H9 (cell line): ENCODE results near the gene OST4. TPM values are rescaled to one million over a fixed set of nuclear protein-coding genes. Genes with fewer than 3 reads are reported as not detected.

Experiments
- DNase-seq: peaks from one replicate; pipeline ENCODE4 v3.0.0-alpha.2; 2017
- H2AFZ ChIP-seq: one replicate; pipeline ENCODE4 v1.6.1; 2013; ENCODE audit warnings: mild to moderate bottlenecking, low read length, control low read depth, moderate library complexity
- H2AK5ac ChIP-seq: 2 replicates; pipeline ENCODE4 v1.6.1; 2013; ENCODE audit warnings: low read length, control low read depth, mixed read lengths; ENCODE audit not compliant: insufficient read length
- H2BK120ac ChIP-seq: one replicate; pipeline ENCODE4 v1.6.1; 2013; ENCODE audit warnings: low read depth, mild to moderate bottlenecking, low read length, control low read depth, inconsistent platforms; ENCODE audit not compliant: poor library complexity, severe bottlenecking
- H2BK12ac ChIP-seq: 2 replicates; pipeline ENCODE4 v1.6.1; 2013; ENCODE audit warnings: low read length, control low read depth, mixed read lengths, low read depth; ENCODE audit not compliant: insufficient read length
- H2BK15ac ChIP-seq: 2 replicates; pipeline ENCODE4 v1.6.1; 2013; ENCODE audit warnings: low read depth, low read length, control low read depth
- H2BK20ac ChIP-seq: one replicate; pipeline ENCODE4 v1.6.1; 2013; ENCODE audit warnings: low read depth, mild to moderate bottlenecking, low read length, control low read depth, inconsistent platforms; ENCODE audit not compliant: poor library complexity, severe bottlenecking
- H2BK5ac ChIP-seq: 2 replicates; pipeline ENCODE4 v1.6.1; 2013; ENCODE audit warnings: low read length, control low read depth, mixed read lengths; ENCODE audit not compliant: insufficient read length
- H3K14ac ChIP-seq: 2 replicates; pipeline ENCODE4 v1.6.1; 2013; ENCODE audit warnings: low read length, control low read depth; ENCODE audit not compliant: insufficient read depth
- H3K18ac ChIP-seq: 2 replicates; pipeline ENCODE4 v1.6.1; 2013; ENCODE audit warnings: low read depth, mild to moderate bottlenecking, mixed read lengths, low read length, control low read depth; ENCODE audit not compliant: insufficient read length
- H3K23ac ChIP-seq: 2 replicates; pipeline ENCODE4 v1.6.1; 2013; ENCODE audit warnings: low read length, control low read depth, mixed read lengths, low read depth; ENCODE audit not compliant: insufficient read length
- H3K23me2 ChIP-seq: 2 replicates; pipeline ENCODE4 v1.6.1; 2013; ENCODE audit warnings: low read depth, mild to moderate bottlenecking, mixed read lengths, low read length, control low read depth; ENCODE audit not compliant: insufficient read length, poor library complexity, severe bottlenecking
- H3K27ac ChIP-seq: 2 replicates; pipeline ENCODE4 v1.5.1; 2013; ENCODE audit warnings: low read length, control low read depth, mixed read lengths, low read depth; ENCODE audit not compliant: insufficient read length
- H3K27me3 ChIP-seq: 2 replicates; pipeline ENCODE4 v1.6.1; 2013; ENCODE audit warnings: low read length, control low read depth, inconsistent platforms; ENCODE audit not compliant: insufficient read depth
- H3K4ac ChIP-seq: 2 replicates; pipeline ENCODE4 v1.6.1; 2013; ENCODE audit warnings: low read depth, mild to moderate bottlenecking, control low read depth, inconsistent platforms, low read length, moderate library complexity
- H3K4me1 ChIP-seq: 2 replicates; pipeline ENCODE4 v1.6.1; 2013; ENCODE audit warnings: low read length, control low read depth, inconsistent platforms; ENCODE audit not compliant: insufficient read depth
- H3K4me2 ChIP-seq: 2 replicates; pipeline ENCODE4 v1.6.1; 2013; ENCODE audit warnings: low read length, control low read depth, mixed read lengths; ENCODE audit not compliant: insufficient read length, insufficient read depth
- H3K56ac ChIP-seq: 2 replicates; pipeline ENCODE4 v1.6.1; 2013; ENCODE audit warnings: low read depth, mild to moderate bottlenecking, mixed read lengths, low read length, control low read depth; ENCODE audit not compliant: insufficient read length
- H3K79me1 ChIP-seq: 2 replicates; pipeline ENCODE4 v1.6.1; 2013; ENCODE audit warnings: low read depth, mild to moderate bottlenecking, moderate library complexity, low read length, control low read depth, inconsistent platforms; ENCODE audit not compliant: insufficient read depth, poor library complexity, severe bottlenecking
- H3K79me2 ChIP-seq: 2 replicates; pipeline ENCODE4 v1.6.1; 2013; ENCODE audit warnings: low read length, control low read depth, inconsistent platforms; ENCODE audit not compliant: insufficient read depth
- H3K9ac ChIP-seq: 2 replicates; pipeline ENCODE4 v1.6.1; 2013; ENCODE audit warnings: low read length, control low read depth, mixed read lengths; ENCODE audit not compliant: insufficient read length; ENCODE audit errors: extremely low read depth
- H3K9me3 ChIP-seq: one replicate; pipeline ENCODE4 v1.6.1; 2013; ENCODE audit warnings: low read depth, low read length, inconsistent platforms; ENCODE audit not compliant: control insufficient read depth
- H3T11ph ChIP-seq: one replicate; pipeline ENCODE4 v1.6.1; 2013; ENCODE audit warnings: mild to moderate bottlenecking, low read length, control low read depth, inconsistent platforms
- H4K20me1 ChIP-seq: one replicate; pipeline ENCODE4 v1.6.1; 2013; ENCODE audit not compliant: control insufficient read depth, insufficient read length, insufficient read depth
- H4K5ac ChIP-seq: 2 replicates; pipeline ENCODE4 v1.6.1; 2013; ENCODE audit warnings: low read depth, mild to moderate bottlenecking, mixed read lengths, low read length, control low read depth; ENCODE audit not compliant: insufficient read length
- H4K8ac ChIP-seq: replicated peaks from 2 replicates; pipeline ENCODE4 v1.6.1; 2013; ENCODE audit warnings: low read length, control low read depth, mixed read lengths, low read depth; ENCODE audit not compliant: insufficient read length
- H4K91ac ChIP-seq: 2 replicates; pipeline ENCODE4 v1.6.1; 2013; ENCODE audit warnings: low read depth, mild to moderate bottlenecking, moderate library complexity, mixed read lengths, low read length, control low read depth; ENCODE audit not compliant: insufficient read length
- H3K27ac Mint-ChIP-seq, 3 experiments: 2 replicates in 2 of 3; 3 replicates in 1 of 3; pipeline ENCODE4 v1.8.0; 2020 to 2021; ENCODE audit warnings: mixed read lengths in 3 of 3, mild to moderate bottlenecking in 1 of 3, moderate library complexity in 1 of 3
- H3K27me3 Mint-ChIP-seq: 2 replicates; pipeline ENCODE4 v1.8.0; 2021; ENCODE audit warnings: low read depth, mild to moderate bottlenecking, moderate library complexity, mixed read lengths
- H3K36me3 Mint-ChIP-seq, 3 experiments: 2 replicates in 2 of 3; 3 replicates in 1 of 3; pipeline ENCODE4 v1.8.0; 2020 to 2021; ENCODE audit warnings: low read depth in 3 of 3, mixed read lengths in 3 of 3; ENCODE audit not compliant: insufficient read depth in 1 of 3
- H3K4me1 Mint-ChIP-seq, 2 experiments: 2 replicates each; pipeline ENCODE4 v1.8.0; 2020; ENCODE audit warnings: mixed read lengths in 2 of 2
- H3K4me3 Mint-ChIP-seq, 2 experiments: 2 replicates in 1 of 2; 3 replicates in 1 of 2; pipeline ENCODE4 v1.8.0; 2020 to 2021; ENCODE audit warnings: mild to moderate bottlenecking in 2 of 2, mixed read lengths in 2 of 2, moderate library complexity in 1 of 2
- H3K9me3 Mint-ChIP-seq, 2 experiments: 2 replicates in 1 of 2; 3 replicates in 1 of 2; pipeline ENCODE4 v1.8.0; 2020; ENCODE audit warnings: mild to moderate bottlenecking in 2 of 2, mixed read lengths in 2 of 2, moderate library complexity in 1 of 2
- CTCF ChIP-seq: fragments of 200-600 bp; sonication (generic); conservative IDR thresholded peaks from 3 replicates; pipeline ENCODE4 v1.8.0; 2021; ENCODE audit warnings: antibody characterized with exemption, mild to moderate bottlenecking
- WGBS: extraction: QIAGEN DNeasy Blood & Tissue Kit; methylation state at CpG from one replicate; pipeline ENCODE4 v1.1.7; 2013; ENCODE audit warnings: missing lambda C conversion rate, low lambda C conversion rate, mixed read lengths; ENCODE audit not compliant: insufficient read length; ENCODE audit errors: extremely low coverage; 5-methylcytosine and 5-hydroxymethylcytosine counted together
- total RNA-seq: library from RNA; stranded (reverse); gene quantifications from 2 replicates; pipeline ENCODE4 v1.2.1, GENCODE V29; 2021

The OST4 gene
- total RNA-seq, 1 experiment from 2014 or later: 215 TPM

GRCh38 chr2:27085673-27086089 lies 14.2 kb upstream of the OST4 start:
- H2AK5ac ChIP-seq: no peak overlapping the region
- peak overlapping the region; percentile 35 for H3K4me2 ChIP-seq
- H3K36me3 Mint-ChIP-seq: no peaks in the 10 kb centered on the region; a peak in 1 of 7 replicates
- H3K9ac ChIP-seq: peak overlapping the region; percentile 0
- H2BK12ac ChIP-seq: no peak overlapping the region
- no peaks in the 10 kb centered on the region for H3K9me3 ChIP-seq
- H2BK120ac ChIP-seq: no peak overlapping the region
- no peak overlapping the region for H4K5ac ChIP-seq
- no peak overlapping the region for H3T11ph ChIP-seq
- H3K23me2 ChIP-seq: peaks cover 13% of the 10 kb centered on the region
- H3K4me3 Mint-ChIP-seq: peak overlapping the region; percentile 69 to 75
- no peak overlapping the region for H3K27ac ChIP-seq
- peak; percentile 71 for DNase-seq
- H4K91ac ChIP-seq: no peak overlapping the region
- H3K4me1 ChIP-seq: no peaks in the 10 kb centered on the region
- no CpG with 5 or more reads among the region's 38 CpGs for WGBS
- H2BK15ac ChIP-seq: no peak overlapping the region
- H3K4ac ChIP-seq: no peak overlapping the region
- H3K79me1 ChIP-seq: no peaks in the 10 kb centered on the region
- no peak overlapping the region for H3K27ac Mint-ChIP-seq
- H2BK5ac ChIP-seq: no peak overlapping the region
- H3K9me3 Mint-ChIP-seq: no peaks in the 10 kb centered on the region
- no peak overlapping the region for H2AFZ ChIP-seq
- peaks cover 20% of the 10 kb centered on the region for H3K27me3 Mint-ChIP-seq
- no peak overlapping the region for H2BK20ac ChIP-seq
- no peaks in the 10 kb centered on the region for H3K79me2 ChIP-seq
- no peak overlapping the region for H3K23ac ChIP-seq
- no peak overlapping the region for H3K18ac ChIP-seq
- peak; percentile 29; the same call in 2 of the 3 replicates for TF ChIP-seq CTCF
- no peaks in the 10 kb centered on the region for H3K27me3 ChIP-seq
- H3K4me1 Mint-ChIP-seq: peaks cover 21 to 35% of the 10 kb centered on the region in 2 experiments
- H3K14ac ChIP-seq: peak overlapping the region; percentile 72; the same call in 1 of the 2 replicates
- H4K20me1 ChIP-seq: no peaks in the 10 kb centered on the region
- no peak overlapping the region for H3K56ac ChIP-seq
- H4K8ac ChIP-seq: no peak overlapping the region
